ENCODE results near the gene IGFALS.

The IGFALS gene

DNA sequence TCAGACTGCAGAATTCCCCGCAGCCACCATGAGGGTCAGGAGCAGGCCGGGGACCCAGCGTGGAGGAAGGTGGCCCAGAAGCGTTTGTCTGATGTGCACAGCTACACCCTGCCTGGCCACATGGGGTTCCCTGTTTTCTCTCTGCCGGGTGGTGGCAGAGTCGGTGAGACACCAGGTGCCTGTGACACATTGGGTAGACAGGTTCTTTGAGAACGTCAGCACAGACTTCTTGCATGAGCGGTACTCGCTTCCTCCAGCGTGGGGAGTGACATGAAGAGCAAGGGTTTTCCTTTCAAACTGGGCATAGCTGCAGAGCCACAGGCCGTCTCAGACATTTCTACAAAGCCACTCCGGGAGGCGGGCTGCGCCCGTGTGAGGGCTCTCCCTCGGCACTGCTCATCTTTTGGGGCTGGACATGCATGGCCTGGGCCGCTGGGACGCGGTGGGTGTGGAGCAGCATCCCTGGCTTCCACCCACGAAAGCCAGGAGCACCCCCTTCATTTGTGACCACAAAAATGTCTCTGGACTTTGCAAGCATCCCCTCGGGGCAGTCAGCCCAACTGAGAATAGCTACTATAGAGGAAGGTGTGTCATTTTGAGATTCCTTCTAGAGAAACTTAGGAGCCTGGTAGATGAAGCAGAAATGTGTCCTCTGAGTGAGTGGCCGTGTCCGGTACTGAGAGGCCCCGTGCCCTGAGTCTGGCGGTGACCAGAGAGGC lies 48.2 kb downstream of the IGFALS start:
- no peak overlapping the region for H3K4me2 ChIP-seq (ENCODE audit: insufficient read depth, low read length)
- DNase-seq (no peak), ATAC-seq (ENCODE audit: insufficient read depth, low read depth) (no peak)
- H2AFZ ChIP-seq (ENCODE audit: low read depth, low read length) = no peak overlapping the region
- no peaks in the 10 kb centered on the region for H3K4me1 ChIP-seq (ENCODE audit: insufficient read depth, low read length)
- H3K79me2 ChIP-seq (ENCODE audit: insufficient read depth, low read length) = 0 out of 2 replicates have a peak, but pooled peaks cover 2% of the 10 kb centered on the region
- no peak overlapping the region for H3K4me3 ChIP-seq (ENCODE audit: low read depth in 1 of 2, low read length in 2 of 2)
- no peak for TF ChIP-seq EZH2 (IDR thresholded peaks at IDR 0.05; ENCODE audit: borderline replicate concordance, low read depth, low read length, severe bottlenecking)
- TF ChIP-seq, protein P1, sequence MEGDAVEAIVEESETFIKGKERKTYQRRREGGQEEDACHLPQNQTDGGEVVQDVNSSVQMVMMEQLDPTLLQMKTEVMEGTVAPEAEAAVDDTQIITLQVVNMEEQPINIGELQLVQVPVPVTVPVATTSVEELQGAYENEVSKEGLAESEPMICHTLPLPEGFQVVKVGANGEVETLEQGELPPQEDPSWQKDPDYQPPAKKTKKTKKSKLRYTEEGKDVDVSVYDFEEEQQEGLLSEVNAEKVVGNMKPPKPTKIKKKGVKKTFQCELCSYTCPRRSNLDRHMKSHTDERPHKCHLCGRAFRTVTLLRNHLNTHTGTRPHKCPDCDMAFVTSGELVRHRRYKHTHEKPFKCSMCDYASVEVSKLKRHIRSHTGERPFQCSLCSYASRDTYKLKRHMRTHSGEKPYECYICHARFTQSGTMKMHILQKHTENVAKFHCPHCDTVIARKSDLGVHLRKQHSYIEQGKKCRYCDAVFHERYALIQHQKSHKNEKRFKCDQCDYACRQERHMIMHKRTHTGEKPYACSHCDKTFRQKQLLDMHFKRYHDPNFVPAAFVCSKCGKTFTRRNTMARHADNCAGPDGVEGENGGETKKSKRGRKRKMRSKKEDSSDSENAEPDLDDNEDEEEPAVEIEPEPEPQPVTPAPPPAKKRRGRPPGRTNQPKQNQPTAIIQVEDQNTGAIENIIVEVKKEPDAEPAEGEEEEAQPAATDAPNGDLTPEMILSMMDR (IDR thresholded peaks at IDR 0.05; ENCODE audit: borderline replicate concordance, extremely low read depth, low read length, poor library complexity, severe bottlenecking) = no peak
- H3K9me3 ChIP-seq (ENCODE audit: insufficient read depth, low read length, severe bottlenecking) = no peaks in the 10 kb centered on the region
- no peak overlapping the region for H3K9ac ChIP-seq (ENCODE audit: low read depth, low read length)
- H4K20me1 ChIP-seq (ENCODE audit: insufficient read depth, low read length) = peaks cover 19% of the 10 kb centered on the region
- H3K27me3 ChIP-seq (ENCODE audit: insufficient read depth, low read length, poor library complexity) = no peaks in the 10 kb centered on the region
- no peak overlapping the region for H3K27ac ChIP-seq (ENCODE audit: low read length)
- H3K36me3 ChIP-seq (ENCODE audit: insufficient read depth, low read length) = peaks cover 77% of the 10 kb centered on the region

DNA sequence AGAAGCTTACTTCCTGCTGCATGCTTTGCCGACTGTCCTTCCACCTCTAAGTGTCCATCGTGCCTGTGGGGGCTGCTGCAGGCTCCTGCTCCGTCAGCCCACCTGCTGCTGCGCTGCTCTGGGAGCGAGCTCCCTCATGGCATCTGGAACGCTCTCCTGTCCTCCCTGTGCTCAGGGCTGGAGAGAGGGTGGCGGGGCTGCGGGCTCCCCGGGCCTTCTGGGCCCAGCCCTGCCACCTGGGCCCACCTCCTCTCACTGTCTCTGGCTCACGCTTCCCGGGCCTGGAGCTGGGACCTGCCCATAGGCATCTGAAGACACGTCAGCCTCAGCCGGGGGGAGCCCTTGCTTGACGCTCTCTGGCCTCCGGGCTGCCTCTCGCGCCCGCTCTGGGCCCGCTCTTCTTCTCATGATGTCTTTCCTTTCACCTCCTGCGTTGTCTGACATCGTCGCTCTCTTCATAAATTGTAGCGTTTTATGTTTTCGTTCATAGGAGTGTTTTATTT lies 49.1 kb downstream of the IGFALS start:
- peaks cover 80% of the 10 kb centered on the region for H3K36me3 ChIP-seq (ENCODE audit: insufficient read depth, low read length)
- TF ChIP-seq EZH2 (IDR thresholded peaks at IDR 0.05; ENCODE audit: borderline replicate concordance, low read depth, low read length, severe bottlenecking) = no peak
- peaks cover 5% of the 10 kb centered on the region; the same call in 1 of the 2 replicates for H3K79me2 ChIP-seq (ENCODE audit: insufficient read depth, low read length)
- H3K4me1 ChIP-seq (ENCODE audit: insufficient read depth, low read length) = no peaks in the 10 kb centered on the region
- H3K27me3 ChIP-seq (ENCODE audit: insufficient read depth, low read length, poor library complexity) = no peaks in the 10 kb centered on the region
- no peak overlapping the region for H3K4me2 ChIP-seq (ENCODE audit: insufficient read depth, low read length)
- H2AFZ ChIP-seq (ENCODE audit: low read depth, low read length) = no peak overlapping the region
- peaks cover 17% of the 10 kb centered on the region for H4K20me1 ChIP-seq (ENCODE audit: insufficient read depth, low read length)
- ATAC-seq (ENCODE audit: insufficient read depth, low read depth) (no peak), DNase-seq (no peak)
- no peak overlapping the region for H3K9ac ChIP-seq (ENCODE audit: low read depth, low read length)
- H3K27ac ChIP-seq (ENCODE audit: low read length) = no peak overlapping the region
- H3K9me3 ChIP-seq (ENCODE audit: insufficient read depth, low read length, severe bottlenecking) = peaks cover 4% of the 10 kb centered on the region
- no peak overlapping the region for H3K4me3 ChIP-seq (ENCODE audit: low read depth in 1 of 2, low read length in 2 of 2)

DNA sequence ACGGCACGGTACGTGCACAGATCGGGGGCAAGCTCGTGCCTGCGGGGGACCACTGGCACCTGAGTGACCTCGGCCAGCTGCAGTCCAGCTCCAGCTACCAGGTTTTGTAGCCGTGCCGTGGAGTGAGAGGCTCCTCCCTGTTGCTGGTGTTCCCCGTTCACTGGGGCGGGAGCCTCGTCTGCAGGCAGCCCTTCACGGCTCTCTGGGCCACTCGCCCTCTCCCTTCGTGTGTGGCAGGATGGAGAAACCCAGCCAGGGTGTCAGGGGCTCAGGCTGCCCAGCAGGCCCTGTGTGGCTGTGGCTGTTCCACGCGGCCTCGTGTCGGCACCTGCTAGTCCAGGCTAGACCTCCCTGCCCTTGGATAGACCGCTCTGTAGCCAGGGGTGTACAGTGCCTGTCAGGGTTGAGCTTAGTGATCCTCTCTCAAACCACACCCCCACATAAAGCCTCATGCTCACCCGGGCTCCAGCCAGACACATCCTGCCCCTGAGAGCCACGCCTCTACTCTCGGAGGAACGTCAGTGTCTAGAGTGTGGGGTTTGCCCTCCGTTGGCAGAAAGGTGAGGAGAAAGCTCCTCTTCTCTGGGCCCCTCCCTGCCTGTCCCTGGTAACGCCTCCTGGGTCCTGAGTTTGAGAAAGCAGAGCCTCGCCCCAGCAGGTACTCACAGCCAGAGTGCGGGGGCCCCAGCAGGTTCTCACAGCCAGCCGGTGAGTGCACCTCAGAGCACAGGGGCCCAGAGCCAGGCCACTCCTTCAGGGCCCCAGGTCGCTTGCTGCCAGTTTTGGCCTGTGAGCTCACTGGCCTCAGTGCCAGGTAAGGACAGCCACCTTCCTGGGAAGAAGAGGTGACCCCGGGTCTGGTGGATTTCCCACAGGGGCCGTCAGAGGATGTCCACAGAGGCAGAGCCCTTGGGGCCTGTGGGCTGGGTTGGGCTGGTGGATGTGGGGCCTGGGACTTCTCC lies 49.8 kb downstream of the IGFALS start:
- Histone ChIP-seq H2AFZ (ENCODE audit: low read depth, low read length) (no peak overlapping the region), H3K4me2 (ENCODE audit: insufficient read depth, low read length) (no peak overlapping the region), H3K36me3 (ENCODE audit: insufficient read depth, low read length) (peaks cover 72% of the 10 kb centered on the region), H4K20me1 (ENCODE audit: insufficient read depth, low read length) (peaks cover 15% of the 10 kb centered on the region), H3K4me3 (ENCODE audit: low read depth in 1 of 2, low read length in 2 of 2) (no peak overlapping the region), H3K9ac (ENCODE audit: low read depth, low read length) (no peak overlapping the region), H3K79me2 (ENCODE audit: insufficient read depth, low read length) (peaks cover 5% of the 10 kb centered on the region; the same call in 1 of the 2 replicates), H3K4me1 (ENCODE audit: insufficient read depth, low read length) (no peaks in the 10 kb centered on the region), H3K27me3 (ENCODE audit: insufficient read depth, low read length, poor library complexity) (no peaks in the 10 kb centered on the region), H3K9me3 (ENCODE audit: insufficient read depth, low read length, severe bottlenecking) (peaks cover 11% of the 10 kb centered on the region), H3K27ac (ENCODE audit: low read length) (no peak overlapping the region)
- TF ChIP-seq EZH2 (IDR thresholded peaks at IDR 0.05; ENCODE audit: borderline replicate concordance, low read depth, low read length, severe bottlenecking) = no peak
- TF ChIP-seq, protein P1 (IDR thresholded peaks at IDR 0.05; ENCODE audit: borderline replicate concordance, extremely low read depth, low read length, poor library complexity, severe bottlenecking) = no peak
- DNase-seq = no peak
- no peak for ATAC-seq (ENCODE audit: insufficient read depth, low read depth)
